Measurements from ENCODE around the gene NRXN3. TPM values are rescaled to one million over a fixed set of nuclear protein-coding genes. Genes with fewer than 3 reads are reported as not detected.

NRXN3 gene
- polyA plus RNA-seq, 1 experiment: 1.1 TPM

GRCh38 chr14:79426103-79426755 lies 1256.1 kb downstream of the NRXN3 start:
- no peak for DNase-seq (ENCODE audit: low read depth, low spot score)
- Histone ChIP-seq H3K27ac (ENCODE audit: low read depth, low read length) (no peak overlapping the region), H3K9me3 (ENCODE audit: control insufficient read depth, insufficient read depth, low read length) (no peaks in the 10 kb centered on the region), H3K4me3 (ENCODE audit: low read depth, low read length) (no peak overlapping the region), H3K27me3 (ENCODE audit: control insufficient read depth, insufficient read depth, low read length) (no peaks in the 10 kb centered on the region)
- no peak for TF ChIP-seq CTCF (IDR thresholded peaks at IDR 0.05; ENCODE audit: low read depth, low read length)
- ChIA-PET POLR2A (no interaction called here), CTCF (interaction anchor here (0.6 kb wide), 1 partner anchor 1240 kb away, joined by 4 read pairs; no protein-coding TSS in a partner anchor)

- TF ChIP-seq CTCF (IDR thresholded peaks at IDR 0.05; ENCODE audit: low read depth, low read length): no peak
- H3K9me3 ChIP-seq (ENCODE audit: control insufficient read depth, insufficient read depth, low read length): no peaks in the 10 kb centered on the region
- no peak overlapping the region for H3K27ac ChIP-seq (ENCODE audit: low read depth, low read length)
- ChIA-PET CTCF (no interaction called here), POLR2A (no interaction called here)
- H3K27me3 ChIP-seq (ENCODE audit: control insufficient read depth, insufficient read depth, low read length): no peaks in the 10 kb centered on the region
- H3K4me3 ChIP-seq (ENCODE audit: low read depth, low read length): no peak overlapping the region
- DNase-seq (ENCODE audit: low read depth, low spot score): no peak
Measured at GRCh38 chr14:79432640-79433039, 1262.5 kb downstream of the NRXN3 start.

GRCh38 chr14:79436335-79436734 lies 1266.2 kb downstream of the NRXN3 start:
- DNase-seq (ENCODE audit: low read depth, low spot score): no peak
- Histone ChIP-seq H3K27me3 (ENCODE audit: control insufficient read depth, insufficient read depth, low read length) (no peaks in the 10 kb centered on the region), H3K27ac (ENCODE audit: low read depth, low read length) (no peak overlapping the region), H3K9me3 (ENCODE audit: control insufficient read depth, insufficient read depth, low read length) (no peaks in the 10 kb centered on the region), H3K4me3 (ENCODE audit: low read depth, low read length) (no peak overlapping the region)
- TF ChIP-seq CTCF (IDR thresholded peaks at IDR 0.05; ENCODE audit: low read depth, low read length): no peak
- ChIA-PET POLR2A (no interaction called here), CTCF (interaction anchor here (0.6 kb wide), 1 partner anchor 493 kb away, joined by 3 read pairs; no protein-coding TSS in a partner anchor)

GRCh38 chr14:79437951-79438350 lies 1267.8 kb downstream of the NRXN3 start:
- no peaks in the 10 kb centered on the region; the same call in 1 of the 2 replicates for H3K9me3 ChIP-seq (ENCODE audit: control insufficient read depth, insufficient read depth, low read length)
- ChIA-PET CTCF (no interaction called here), POLR2A (no interaction called here)
- no peaks in the 10 kb centered on the region for H3K27me3 ChIP-seq (ENCODE audit: control insufficient read depth, insufficient read depth, low read length)
- no peak for DNase-seq (ENCODE audit: low read depth, low spot score)
- H3K4me3 ChIP-seq (ENCODE audit: low read depth, low read length): no peak overlapping the region
- no peak overlapping the region for H3K27ac ChIP-seq (ENCODE audit: low read depth, low read length)
- TF ChIP-seq CTCF (IDR thresholded peaks at IDR 0.05; ENCODE audit: low read depth, low read length): no peak

GRCh38 chr14:79438696-79439342 lies 1268.6 kb downstream of the NRXN3 start:
- no peak for DNase-seq (ENCODE audit: low read depth, low spot score)
- H3K4me3 ChIP-seq (ENCODE audit: low read depth, low read length): no peak overlapping the region
- TF ChIP-seq CTCF (IDR thresholded peaks at IDR 0.05; ENCODE audit: low read depth, low read length): no peak
- no peaks in the 10 kb centered on the region; the same call in 1 of the 2 replicates for H3K9me3 ChIP-seq (ENCODE audit: control insufficient read depth, insufficient read depth, low read length)
- ChIA-PET CTCF (no interaction called here), POLR2A (no interaction called here)
- no peak overlapping the region for H3K27ac ChIP-seq (ENCODE audit: low read depth, low read length)
- no peaks in the 10 kb centered on the region for H3K27me3 ChIP-seq (ENCODE audit: control insufficient read depth, insufficient read depth, low read length)

Data from AG04450 (cell line).